NCI-H748 (cell line): ENCODE data around the gene HSP90AB1.
"Not testable (repeated sequence)": the region's sequence is repeated elsewhere in the genome, so short reads cannot be mapped to it uniquely, and the experiment has no call there.

ENCODE experiments used
- DNase-seq: peaks from one replicate; lab custom pipeline; 2025; ENCODE audit not compliant: unreplicated experiment; lab: John Stamatoyannopoulos, UW

HSP90AB1 gene

GRCh38 chr6:44222486-44223318, 24.2 kb upstream of the HSP90AB1 start:
- DNase-seq: no peak

GRCh38 chr6:44223319-44224028, 23.4 kb upstream of the HSP90AB1 start, which contains the start of gene SLC29A1:
TSS of gene SLC29A1 (plus strand) at chr6:44223595. CDS start at chr6:44227314, 3,719 bp downstream.
- peak; percentile 91 for DNase-seq

GRCh38 chr6:44224029-44224964, 22.6 kb upstream of the HSP90AB1 start:
- peak; percentile 69 for DNase-seq

GRCh38 chr6:44224965-44225305, 22.0 kb upstream of the HSP90AB1 start:
- no peak for DNase-seq

- DNase-seq: no peak
Observed at GRCh38 chr6:44225579-44226325, 21.1 kb upstream of the HSP90AB1 start.

GRCh38 chr6:44226368-44227147, 20.3 kb upstream of the HSP90AB1 start:
- DNase-seq: no peak

GRCh38 chr6:44227148-44227793, 19.6 kb upstream of the HSP90AB1 start:
- DNase-seq: peak; percentile 14

- DNase-seq: no peak
Observed at GRCh38 chr6:44228031-44228430, 18.9 kb upstream of the HSP90AB1 start.

- DNase-seq: no peak
Observed at GRCh38 chr6:44228433-44228832, 18.5 kb upstream of the HSP90AB1 start.

- no peak for DNase-seq
Observed at GRCh38 chr6:44228836-44229235, 18.1 kb upstream of the HSP90AB1 start.

GRCh38 chr6:44229376-44230033, 17.4 kb upstream of the HSP90AB1 start:
- no peak for DNase-seq

- DNase-seq: no peak
Observed at GRCh38 chr6:44230034-44230675, 16.7 kb upstream of the HSP90AB1 start.

GRCh38 chr6:44231426-44231825, 15.5 kb upstream of the HSP90AB1 start:
- not testable (repeated sequence) for DNase-seq

GRCh38 chr6:44232676-44233566, 14.0 kb upstream of the HSP90AB1 start:
- no peak for DNase-seq

GRCh38 chr6:44233567-44234100, 13.3 kb upstream of the HSP90AB1 start:
- no peak for DNase-seq

GRCh38 chr6:44234101-44235025, 12.5 kb upstream of the HSP90AB1 start:
- peak; percentile 28 for DNase-seq
